Kidney (tissue), 14 donors: ENCODE data around the gene MBD3L4. TPM values are rescaled to one million over a fixed set of nuclear protein-coding genes. Genes with fewer than 3 reads are reported as not detected.

ENCODE experiments used
- DNase-seq, 5 donors: peaks; one replicate each; pipeline ENCODE4 v3.0.0-alpha.2; 2013 to 2020
- FAIRE-seq: peaks from 2 replicates; lab custom pipeline; 2012; peaks lifted over from hg19 to GRCh38; lab: Jason Lieb, UNC
- H3K27ac ChIP-seq, 2 donors: one replicate each; pipeline ENCODE4 v1.7.0; 2013; ENCODE audit warnings: low read depth in 2 of 2, low read length in 2 of 2, inconsistent platforms in 1 of 2
- H3K27me3 ChIP-seq: one replicate; pipeline ENCODE4 v1.7.1; 2013; ENCODE audit warnings: low read length, inconsistent platforms; ENCODE audit not compliant: control insufficient read depth, insufficient read depth
- H3K36me3 ChIP-seq, 3 donors: one replicate each; pipeline versions ENCODE4 v1.7.0 to v1.7.1; 2013; ENCODE audit warnings: low read length in 3 of 3, control low read depth in 1 of 3, inconsistent platforms in 1 of 3; ENCODE audit not compliant: insufficient read depth in 3 of 3, control insufficient read depth in 2 of 3
- H3K4me1 ChIP-seq, 3 donors: one replicate each; pipeline versions ENCODE4 v1.7.0 to v1.7.1; 2013; ENCODE audit warnings: low read length in 3 of 3, inconsistent platforms in 1 of 3, low read depth in 1 of 3; ENCODE audit not compliant: control insufficient read depth in 2 of 3, insufficient read depth in 2 of 3
- H3K4me3 ChIP-seq, 3 donors: one replicate each; pipeline versions ENCODE4 v1.7.0 to v1.8.1; 2013; ENCODE audit warnings: low read length in 3 of 3, control low read depth in 1 of 3, inconsistent platforms in 1 of 3
- H3K9ac ChIP-seq, 3 donors: one replicate each; pipeline versions ENCODE4 v1.7.0 to v1.7.1; 2013; ENCODE audit warnings: low read length in 3 of 3, control low read depth in 1 of 3, inconsistent platforms in 1 of 3
- H3K9me3 ChIP-seq, 3 donors: one replicate each; pipeline versions ENCODE4 v1.7.0 to v1.7.1; 2013; ENCODE audit warnings: low read length in 3 of 3, control low read depth in 1 of 3, inconsistent platforms in 1 of 3; ENCODE audit not compliant: control insufficient read depth in 2 of 3, insufficient read depth in 1 of 3
- intact Hi-C: fragments of 100-400 bp; cut with DNase I; formaldehyde crosslinking; loops from one replicate; pipeline ENCODE4 v1.11.1; 2022
- polyA plus RNA-seq: library from polyadenylated mRNA; stranded (reverse); fragments of 350-450 nt; fragmentation: Illumina TruSeq; extraction: RNeasy Lipid Tissue Mini Kit (QIAGEN cat#74804); gene quantifications from one replicate; pipeline ENCODE4 v1.2.3, GENCODE V29; 2014; ENCODE audit warnings: low read depth, low replicate concordance; ENCODE audit not compliant: insufficient read depth
- total RNA-seq: library from RNA; stranded (reverse); fragmentation: NEBNext Ultra II Directional; extraction: Animal tissue kit (Norgen Biotek cat#: 25700); gene quantifications from one replicate; pipeline ENCODE4 v1.2.1, GENCODE V29; 2021
- TF ChIP-seq, protein P1 (sequence below): IDR thresholded peaks from 3 replicates; pipeline ENCODE4 v1.5.1; 2012; ENCODE audit warnings: mild to moderate bottlenecking, moderate library complexity, borderline replicate concordance; ENCODE audit not compliant: insufficient read depth; ENCODE audit errors: extremely low read depth
- donor health status: control.
- donor health status: control.
- donor health status: control.
- donor health status: control.
- donor health status: control.
- donor health status: DM: yes; HTN: yes; CAD: no.
- donor health status: Normal renal cell carcinoma (clear cell type).

The MBD3L4 gene
- total and polyA plus RNA-seq, 2 donors from 2014 or later = not detected

DNA sequence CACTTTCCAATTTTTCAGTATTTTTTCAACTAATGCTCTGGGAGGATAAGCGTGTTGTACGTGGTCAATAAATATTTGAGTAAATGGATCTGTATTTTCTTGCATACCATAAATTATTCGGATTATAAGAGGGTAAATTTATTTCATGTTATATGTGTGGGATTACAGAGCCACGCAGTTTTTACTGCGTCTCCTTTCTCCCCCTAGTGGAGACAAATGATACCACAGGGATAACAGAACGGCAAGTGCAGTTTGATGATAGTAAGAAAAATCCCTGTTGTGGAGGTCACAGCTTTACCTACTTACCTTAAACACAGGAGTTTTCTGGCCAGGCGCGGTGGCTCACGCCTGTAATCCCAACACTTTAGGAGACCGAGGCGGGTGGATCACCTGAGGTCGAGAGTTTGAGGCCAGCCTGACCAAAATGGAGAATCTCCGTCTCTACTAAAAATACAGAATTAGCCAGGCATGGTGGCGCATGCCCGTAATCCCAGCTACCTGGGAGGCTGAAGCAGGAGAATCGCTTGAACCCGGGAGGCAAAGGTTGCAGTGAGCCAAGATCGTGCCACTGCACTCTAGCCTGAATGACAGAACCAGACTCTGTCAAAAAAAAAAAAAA lies 35.6 kb downstream of the MBD3L4 start:
- TF ChIP-seq, protein P1, sequence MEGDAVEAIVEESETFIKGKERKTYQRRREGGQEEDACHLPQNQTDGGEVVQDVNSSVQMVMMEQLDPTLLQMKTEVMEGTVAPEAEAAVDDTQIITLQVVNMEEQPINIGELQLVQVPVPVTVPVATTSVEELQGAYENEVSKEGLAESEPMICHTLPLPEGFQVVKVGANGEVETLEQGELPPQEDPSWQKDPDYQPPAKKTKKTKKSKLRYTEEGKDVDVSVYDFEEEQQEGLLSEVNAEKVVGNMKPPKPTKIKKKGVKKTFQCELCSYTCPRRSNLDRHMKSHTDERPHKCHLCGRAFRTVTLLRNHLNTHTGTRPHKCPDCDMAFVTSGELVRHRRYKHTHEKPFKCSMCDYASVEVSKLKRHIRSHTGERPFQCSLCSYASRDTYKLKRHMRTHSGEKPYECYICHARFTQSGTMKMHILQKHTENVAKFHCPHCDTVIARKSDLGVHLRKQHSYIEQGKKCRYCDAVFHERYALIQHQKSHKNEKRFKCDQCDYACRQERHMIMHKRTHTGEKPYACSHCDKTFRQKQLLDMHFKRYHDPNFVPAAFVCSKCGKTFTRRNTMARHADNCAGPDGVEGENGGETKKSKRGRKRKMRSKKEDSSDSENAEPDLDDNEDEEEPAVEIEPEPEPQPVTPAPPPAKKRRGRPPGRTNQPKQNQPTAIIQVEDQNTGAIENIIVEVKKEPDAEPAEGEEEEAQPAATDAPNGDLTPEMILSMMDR = peak; percentile 63
- FAIRE-seq = no peak
- Histone ChIP-seq H3K27me3 (no peaks in the 10 kb centered on the region), H3K36me3 (no peaks in the 10 kb centered on the region), H3K9ac (no peak overlapping the region), H3K9me3 (no peaks in the 10 kb centered on the region), H3K27ac (no peak overlapping the region), H3K4me3 (no peak overlapping the region), H3K4me1 (no peaks in the 10 kb centered on the region)
- peak in 1 of 5 donors; percentile 37 for DNase-seq
- intact Hi-C loops = no loop called here

DNA sequence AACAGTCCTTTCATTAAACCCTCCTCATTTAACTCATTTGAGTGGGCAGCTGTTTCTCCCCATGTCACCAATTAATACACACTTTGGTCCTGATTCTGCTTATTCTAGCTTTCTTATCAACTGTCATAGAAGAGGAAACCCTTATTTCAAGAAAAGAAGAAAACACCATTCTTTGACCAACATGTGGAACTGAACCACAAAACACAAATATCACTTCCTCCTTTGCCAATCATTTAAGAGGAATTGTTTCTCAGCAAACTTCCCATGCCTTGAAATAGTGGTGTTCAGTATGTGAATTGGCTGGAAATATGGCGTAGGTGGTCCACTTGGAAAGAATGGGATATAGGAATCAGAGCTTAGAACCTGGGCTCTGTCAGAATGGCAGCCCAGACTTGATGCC lies 39.2 kb downstream of the MBD3L4 start:
- no peaks in the 10 kb centered on the region for H3K27me3 ChIP-seq
- H3K27ac ChIP-seq = no peak overlapping the region
- intact Hi-C loops = no loop called here
- no peaks in the 10 kb centered on the region for H3K36me3 ChIP-seq
- FAIRE-seq = no peak
- H3K4me3 ChIP-seq = no peak overlapping the region
- TF ChIP-seq, protein P1 = no peak
- DNase-seq = no peak
- no peaks in the 10 kb centered on the region for H3K4me1 ChIP-seq
- no peak overlapping the region for H3K9ac ChIP-seq
- no peaks in the 10 kb centered on the region for H3K9me3 ChIP-seq

DNA sequence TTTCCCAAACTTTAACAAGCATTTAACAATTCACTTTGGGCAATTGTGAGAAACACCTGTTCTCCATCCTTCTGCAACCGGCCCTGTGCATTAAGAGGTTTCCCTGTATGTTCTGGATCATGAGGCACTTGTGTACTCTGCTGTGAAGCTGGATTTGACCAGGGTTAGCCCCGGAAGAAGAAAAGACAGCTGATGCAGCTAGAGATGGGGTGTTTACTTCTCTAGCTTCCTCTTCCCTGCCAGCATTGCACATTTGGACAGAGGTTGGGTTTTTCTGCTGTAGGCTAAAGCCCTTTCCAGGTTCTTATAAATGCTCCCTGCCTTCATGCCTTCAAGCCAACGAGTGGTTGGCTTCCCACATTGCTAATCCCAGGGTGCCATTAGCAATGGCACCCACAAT lies 39.6 kb downstream of the MBD3L4 start:
- no peak for DNase-seq
- intact Hi-C loops = no loop called here

More for the DNA sequence above, 39.6 kb downstream of the MBD3L4 start:
- FAIRE-seq = no peak
- no peak overlapping the region for H3K9ac ChIP-seq
- H3K36me3 ChIP-seq = no peaks in the 10 kb centered on the region
- H3K27ac ChIP-seq = no peak overlapping the region
- no peaks in the 10 kb centered on the region for H3K27me3 ChIP-seq
- no peaks in the 10 kb centered on the region for H3K9me3 ChIP-seq
- TF ChIP-seq, protein P1 = no peak
- H3K4me3 ChIP-seq = no peak overlapping the region
- H3K4me1 ChIP-seq = no peaks in the 10 kb centered on the region
